Keratinocyte (primary cell): Measurements from ENCODE around the gene CIDEB.

ENCODE experiments used
- CTCF ChIP-seq, 3 experiments: IDR thresholded peaks in 1 of 3; conservative IDR thresholded peaks in 1 of 3; optimal IDR thresholded peaks in 1 of 3; 2 replicates in 2 of 3; 3 replicates in 1 of 3; pipeline versions ENCODE3 to v1.5.1; 2011; ENCODE audit warnings: low read length in 3 of 3, mild to moderate bottlenecking in 3 of 3, moderate library complexity in 2 of 3, control low read depth in 1 of 3, inconsistent platforms in 1 of 3; ENCODE audit not compliant: insufficient read depth in 2 of 3; ENCODE audit errors: extremely low read depth in 1 of 3
- EZH2 ChIP-seq: IDR thresholded peaks from one replicate; pipeline ENCODE4 v1.6.1; 2012; ENCODE audit warnings: inconsistent platforms, mild to moderate bottlenecking, low read length, moderate library complexity

- TF ChIP-seq CTCF (optimal IDR thresholded peaks at IDR 0.05 in 1 of 3, IDR thresholded peaks at IDR 0.05 in 1 of 3, conservative IDR thresholded peaks at IDR 0.05 in 1 of 3; ENCODE audit: extremely low read depth in 1 of 3, insufficient read depth in 2 of 3, low read length in 3 of 3) (no peak), EZH2 (no peak)
These were observed 47.0 kb downstream of the CIDEB start for GRCh38 chr14:24260780-24261157.
